Tibial artery (tissue), 4 donors: Measurements from ENCODE around the gene NRAP.

Experiments used
- DNase-seq, 2 donors: peaks; one replicate each; pipeline ENCODE4 v3.0.0-alpha.2; 2019
- H3K27ac ChIP-seq, 2 donors: fragments of 200-600 bp; sonication (generic) in 1 of 2; 1 replicate in 1 of 2; 2 replicates in 1 of 2; pipeline ENCODE4 v1.5.1; 2018 to 2019; ENCODE audit warnings: mild to moderate bottlenecking in 1 of 2
- H3K27me3 ChIP-seq, 2 donors: fragments of 200-600 bp; sonication (generic) in 1 of 2; one replicate each; pipeline versions ENCODE4 v1.5.1 to v1.6.0; 2016 to 2019
- H3K36me3 ChIP-seq, 3 donors: fragments of 200-600 bp; sonication (generic) in 2 of 3; one replicate each; pipeline ENCODE4 v1.5.1; 2016 to 2019; ENCODE audit warnings: mild to moderate bottlenecking in 2 of 3
- H3K4me1 ChIP-seq, 4 donors: fragments of 200-600 bp; sonication (generic) in 2 of 4; 1 replicate in 3 of 4; 2 replicates in 1 of 4; pipeline ENCODE4 v1.5.1; 2016 to 2019
- H3K4me3 ChIP-seq, 2 donors: fragments of 200-600 bp; sonication (generic) in 1 of 2; 1 replicate in 1 of 2; 2 replicates in 1 of 2; pipeline ENCODE4 v1.5.1; 2018 to 2019; ENCODE audit warnings: mild to moderate bottlenecking in 2 of 2
- H3K9me3 ChIP-seq, 3 donors: fragments of 200-600 bp; sonication (generic) in 1 of 3; one replicate each; pipeline ENCODE4 v1.5.1; 2016 to 2019
- CTCF ChIP-seq, 2 experiments: fragments of 200-600 bp in 1 of 2; fragments of 450-650 bp in 1 of 2; IDR thresholded peaks; one replicate each; pipeline ENCODE4 v1.5.1; 2017 to 2019; ENCODE audit warnings: antibody characterized with exemption in 2 of 2, mild to moderate bottlenecking in 1 of 2, moderate library complexity in 1 of 2
- intact Hi-C: fragments of 100-400 bp; cut with DNase I; formaldehyde crosslinking; loops from one replicate; pipeline ENCODE4 v1.15.0; 2023; ENCODE audit warnings: low total_unique reads

NRAP gene

GRCh38 chr10:113581092-113581491 lies 82.7 kb downstream of the NRAP start:
- no peak overlapping the region for H3K4me3 ChIP-seq
- H3K36me3 ChIP-seq, result no peaks in the 10 kb centered on the region
- no peak for DNase-seq
- no peaks in the 10 kb centered on the region for H3K4me1 ChIP-seq
- no peak overlapping the region for H3K27ac ChIP-seq
- no peaks in the 10 kb centered on the region for H3K27me3 ChIP-seq
- H3K9me3 ChIP-seq, result no peaks in the 10 kb centered on the region
- TF ChIP-seq CTCF (IDR thresholded peaks at IDR 0.05), result no peak
- intact Hi-C loops, result no loop called here

- Histone ChIP-seq H3K27me3 (no peaks in the 10 kb centered on the region), H3K9me3 (no peaks in the 10 kb centered on the region), H3K4me1 (no peaks in the 10 kb centered on the region), H3K36me3 (no peaks in the 10 kb centered on the region), H3K27ac (no peak overlapping the region), H3K4me3 (no peak overlapping the region)
- DNase-seq, result no peak
- intact Hi-C loops, result no loop called here
- no peak for TF ChIP-seq CTCF (IDR thresholded peaks at IDR 0.05)
These were observed 85.1 kb downstream of the NRAP start for GRCh38 chr10:113578773-113579172.

- Histone ChIP-seq H3K27me3 (no peaks in the 10 kb centered on the region), H3K4me1 (no peaks in the 10 kb centered on the region), H3K36me3 (no peaks in the 10 kb centered on the region), H3K27ac (no peak overlapping the region), H3K4me3 (no peak overlapping the region), H3K9me3 (no peaks in the 10 kb centered on the region)
- DNase-seq, result no peak
- intact Hi-C loops, result no loop called here
- TF ChIP-seq CTCF (IDR thresholded peaks at IDR 0.05), result no peak
These were observed 87.0 kb downstream of the NRAP start for GRCh38 chr10:113576852-113577251.

GRCh38 chr10:113573368-113573767 lies 90.5 kb downstream of the NRAP start:
- Histone ChIP-seq H3K36me3 (no peaks in the 10 kb centered on the region), H3K4me3 (no peak overlapping the region), H3K4me1 (no peaks in the 10 kb centered on the region), H3K27ac (no peak overlapping the region), H3K27me3 (no peaks in the 10 kb centered on the region), H3K9me3 (peaks cover 0 to 4% (median 0%) of the 10 kb centered on the region in 3 donors)
- intact Hi-C loops, result no loop called here
- no peak for TF ChIP-seq CTCF (IDR thresholded peaks at IDR 0.05)
- DNase-seq, result no peak

GRCh38 chr10:113572520-113573290 lies 91.1 kb downstream of the NRAP start:
- intact Hi-C loops, result no loop called here
- Histone ChIP-seq H3K4me1 (no peaks in the 10 kb centered on the region), H3K9me3 (peaks cover 0 to 4% (median 0%) of the 10 kb centered on the region in 3 donors), H3K27ac (no peak overlapping the region), H3K27me3 (no peaks in the 10 kb centered on the region), H3K4me3 (no peak overlapping the region), H3K36me3 (no peaks in the 10 kb centered on the region)
- no peak for DNase-seq
- TF ChIP-seq CTCF (IDR thresholded peaks at IDR 0.05), result no peak
